ENCODE data around the gene TSHR.

TSHR gene

GRCh38 chr14:81144824-81145603, 189.6 kb downstream of the TSHR start:
- peak; percentile 92 for FAIRE-seq

- no peak for FAIRE-seq
Observed at GRCh38 chr14:81147140-81147897, 191.9 kb downstream of the TSHR start.

GRCh38 chr14:81148635-81149034, 193.2 kb downstream of the TSHR start:
- no peak for FAIRE-seq

- FAIRE-seq = no peak
Observed at GRCh38 chr14:81153187-81153586, 197.8 kb downstream of the TSHR start.

- FAIRE-seq = no peak
Observed at GRCh38 chr14:81157431-81157830, 202.0 kb downstream of the TSHR start.

- FAIRE-seq = no peak
Observed at GRCh38 chr14:81161088-81161487, 205.7 kb downstream of the TSHR start.

GRCh38 chr14:81161749-81162148, 206.3 kb downstream of the TSHR start:
- FAIRE-seq = no peak

- no peak for FAIRE-seq
Observed at GRCh38 chr14:81162941-81163340, 207.5 kb downstream of the TSHR start.

- FAIRE-seq = no peak
Observed at GRCh38 chr14:81164167-81164774, 208.8 kb downstream of the TSHR start.

GRCh38 chr14:81165188-81165587, 209.8 kb downstream of the TSHR start:
- no peak for FAIRE-seq

- FAIRE-seq = no peak
Observed at GRCh38 chr14:81166121-81166520, 210.7 kb downstream of the TSHR start.

GRCh38 chr14:81169267-81169666, 213.8 kb downstream of the TSHR start:
- no peak for FAIRE-seq

- no peak for FAIRE-seq
Observed at GRCh38 chr14:81169711-81170103, 214.3 kb downstream of the TSHR start.

- peak; percentile 64 for FAIRE-seq
Observed at GRCh38 chr14:81170104-81170828, 214.8 kb downstream of the TSHR start.

- FAIRE-seq = no peak
Observed at GRCh38 chr14:81170829-81171195, 215.4 kb downstream of the TSHR start.

- FAIRE-seq = no peak
Observed at GRCh38 chr14:81172353-81172752, 216.9 kb downstream of the TSHR start.

- no peak for FAIRE-seq
Observed at GRCh38 chr14:81172881-81173280, 217.5 kb downstream of the TSHR start.

- FAIRE-seq = no peak
Observed at GRCh38 chr14:81176241-81176640, 220.8 kb downstream of the TSHR start.

- FAIRE-seq = no peak
Observed at GRCh38 chr14:81177225-81177624, 221.8 kb downstream of the TSHR start.

- peak; percentile 81 for FAIRE-seq
Observed at GRCh38 chr14:81178063-81178462, 222.6 kb downstream of the TSHR start.

- no peak for FAIRE-seq
Observed at GRCh38 chr14:81179631-81180030, 224.2 kb downstream of the TSHR start.

- FAIRE-seq = no peak
Observed at GRCh38 chr14:81187832-81188522, 232.6 kb downstream of the TSHR start.

GRCh38 chr14:81192594-81192993, 237.2 kb downstream of the TSHR start:
- no peak for FAIRE-seq
